ENCODE data around the gene ANKRD2.

DNA sequence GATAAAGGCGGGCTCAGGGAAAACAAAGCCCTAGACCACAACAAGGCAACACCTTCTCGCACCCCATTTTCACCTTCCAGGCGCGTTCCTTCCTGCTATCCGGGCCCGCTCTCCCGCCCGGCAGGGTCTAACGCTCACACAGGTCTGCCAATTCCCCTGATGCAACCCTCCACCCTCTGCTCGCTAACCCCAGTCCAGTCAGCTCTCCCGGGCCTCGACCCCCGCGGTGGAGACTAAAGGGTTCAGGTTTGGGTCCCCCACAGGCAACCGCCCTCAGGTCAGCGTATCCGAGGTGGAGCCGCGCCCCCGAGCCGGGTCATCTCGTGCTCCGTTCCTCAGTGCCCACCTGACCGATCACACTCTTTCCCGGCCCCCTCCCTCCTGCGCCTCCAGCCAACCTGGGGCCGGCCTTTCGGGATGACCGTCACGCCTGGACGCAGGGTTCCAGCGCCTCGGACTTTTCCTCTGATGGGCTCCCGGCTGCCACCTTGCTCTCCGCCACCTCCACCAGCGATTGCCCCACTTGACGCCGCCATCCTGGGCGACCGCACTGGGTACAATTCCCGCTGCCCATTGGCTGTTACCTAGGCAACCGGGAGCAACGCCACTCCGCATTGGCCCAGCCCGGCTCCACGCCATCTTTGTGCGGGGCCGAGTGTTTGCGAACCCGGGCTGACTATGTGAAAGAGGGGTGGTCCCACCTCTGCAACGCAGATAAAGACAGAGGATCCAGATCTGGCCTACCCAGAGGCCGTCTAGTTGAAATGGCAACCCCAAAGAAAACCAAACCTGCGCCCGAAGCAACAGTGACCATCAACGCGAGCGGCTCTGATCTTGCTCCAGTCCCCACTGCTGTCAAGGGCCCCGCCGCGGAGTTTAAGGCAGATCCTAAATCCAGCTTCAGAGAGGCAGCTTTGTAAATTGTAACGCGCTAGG lies 60.6 kb downstream of the ANKRD2 start, which contains the start of gene MORN4:
- TF ChIP-seq EZH2phosphoT487 (conservative IDR thresholded peaks at IDR 0.05; ENCODE audit: low read length), result no peak
- no peak for TF ChIP-seq CTCF (IDR thresholded peaks at IDR 0.05; ENCODE audit: insufficient read depth, low read length, poor library complexity, severe bottlenecking)

Data from SU-DHL-6 (cell line).